Measurements from ENCODE around the gene CNTN4.

The CNTN4 gene

DNA sequence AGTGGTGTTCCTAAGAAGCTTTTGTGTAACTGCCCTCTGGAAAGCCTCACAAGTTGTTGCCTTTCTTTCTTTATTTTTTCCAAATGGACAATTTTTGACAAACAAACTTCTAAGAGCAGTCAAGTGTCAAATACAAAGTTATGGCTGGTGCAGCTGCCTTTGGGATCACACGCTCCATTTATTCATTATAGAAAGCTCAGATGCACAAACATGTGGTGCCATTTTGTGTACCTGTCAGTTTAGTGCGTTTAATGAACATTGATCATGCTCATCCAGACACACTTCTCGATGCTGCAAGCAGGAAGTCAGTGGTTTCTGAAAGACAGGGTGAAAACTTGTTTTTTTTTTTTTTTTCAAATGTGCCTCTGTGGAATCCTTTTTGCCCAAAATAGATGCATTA is 324.5 kb downstream of the CNTN4 start:
- DNase-seq: no peak

- no peak for DNase-seq
These were observed 342.9 kb downstream of the CNTN4 start for GRCh38 chr3:2441558-2441957.

DNA sequence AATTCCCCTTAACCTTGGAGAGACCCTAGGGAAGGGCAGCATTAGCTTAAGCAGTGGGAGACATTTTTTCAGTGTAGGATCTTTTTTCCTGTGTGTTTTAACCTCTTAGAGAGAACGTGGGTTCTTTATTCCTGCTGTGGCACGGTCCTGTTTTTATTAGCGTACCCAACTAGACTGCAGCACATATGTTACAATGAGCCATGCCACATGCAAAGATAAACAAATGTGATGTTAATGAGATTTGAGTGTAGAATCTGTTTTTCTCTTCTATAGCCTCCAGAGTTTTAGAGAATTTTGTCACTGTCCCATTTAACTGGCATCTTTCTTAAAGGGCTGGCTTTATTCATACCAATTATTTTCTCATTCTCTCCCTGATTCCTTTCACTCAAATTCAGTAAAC is 347.5 kb downstream of the CNTN4 start:
- no peak for DNase-seq

DNA sequence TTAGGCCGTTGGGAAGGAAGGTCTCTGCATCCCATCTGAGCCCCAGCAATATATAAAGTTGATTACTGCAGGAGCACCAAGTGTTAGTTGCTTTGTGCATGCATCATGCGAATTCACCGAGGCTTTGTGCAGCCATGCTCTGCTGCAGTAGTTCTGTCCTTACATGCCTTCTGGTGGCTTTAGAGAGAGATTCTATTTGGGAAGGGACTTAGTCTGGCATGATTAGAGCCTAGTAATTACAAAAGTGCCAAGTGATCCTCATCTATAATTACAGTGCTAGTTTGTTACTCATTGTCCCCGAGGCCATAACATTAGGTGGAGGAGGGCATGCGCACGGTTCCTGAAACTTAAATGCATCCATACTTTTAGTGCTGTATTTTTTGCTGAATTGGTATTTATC is 353.6 kb downstream of the CNTN4 start:
- DNase-seq: no peak

DNA sequence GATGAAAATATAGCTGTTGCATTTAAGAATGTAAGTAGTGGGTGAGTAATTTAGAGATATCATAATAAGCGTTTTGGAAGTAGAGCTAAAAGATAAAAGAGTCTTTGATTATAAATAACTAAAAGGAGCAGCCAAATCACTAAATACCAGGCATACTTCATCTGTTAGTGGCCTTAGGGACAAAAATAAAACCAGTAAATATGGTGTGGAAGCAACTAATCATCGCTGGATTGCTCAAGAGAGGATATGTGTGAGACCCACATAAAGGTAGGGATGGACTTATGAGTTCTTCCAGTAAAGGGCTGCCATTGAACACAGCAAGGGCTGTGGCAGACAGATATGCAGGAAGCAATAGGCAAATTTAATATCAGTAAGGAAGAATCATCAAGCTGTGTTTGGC is 356.2 kb downstream of the CNTN4 start:
- no peak for DNase-seq

- no peak for DNase-seq
These were observed 358.1 kb downstream of the CNTN4 start for GRCh38 chr3:2456788-2457187.

GRCh38 chr3:2458816-2459215 is 360.1 kb downstream of the CNTN4 start:
- DNase-seq: no peak

- DNase-seq: no peak
These were observed 367.2 kb downstream of the CNTN4 start for GRCh38 chr3:2465842-2466241.

DNA sequence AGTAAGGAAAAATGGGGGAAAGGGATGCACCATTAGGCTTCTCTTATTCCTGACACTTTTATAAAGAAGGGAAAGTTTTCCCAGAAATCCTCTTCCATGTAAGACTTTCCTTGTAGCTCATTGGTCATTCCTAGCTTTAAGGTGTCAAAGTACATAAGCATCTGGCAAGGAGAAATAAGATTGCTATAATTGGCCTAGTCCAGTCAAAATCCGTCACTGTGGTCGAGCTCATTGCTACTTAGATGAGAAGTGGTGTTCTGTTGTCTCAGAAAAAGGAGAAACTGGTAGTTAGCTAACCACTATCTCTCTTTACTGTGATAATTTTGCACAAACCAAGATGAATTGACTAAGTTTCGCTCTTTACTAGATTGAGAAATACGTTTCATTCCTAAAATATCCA is 370.1 kb downstream of the CNTN4 start:
- no peak for DNase-seq

- no peak for DNase-seq
These were observed 378.3 kb downstream of the CNTN4 start for GRCh38 chr3:2476996-2477395.

DNA sequence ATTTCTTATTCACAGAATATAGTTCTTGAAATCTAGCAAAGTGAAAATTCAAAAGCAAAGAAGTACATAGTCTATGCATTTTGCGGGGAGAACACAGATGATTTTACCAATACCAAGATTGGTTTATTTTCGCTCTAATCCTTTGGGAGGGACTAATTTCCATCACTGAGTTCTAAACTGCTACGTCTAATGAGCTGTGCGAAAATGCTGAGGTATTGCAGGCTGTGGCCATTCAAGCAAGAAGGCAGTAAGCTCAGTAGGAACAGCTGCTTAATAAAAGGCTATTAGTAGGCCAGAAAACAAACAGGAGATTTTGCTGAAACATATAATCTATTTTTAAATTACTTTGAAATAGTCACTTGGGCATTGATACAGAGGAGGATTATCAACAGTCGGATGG is 379.0 kb downstream of the CNTN4 start:
- DNase-seq: no peak

- no peak for DNase-seq
These were observed 385.7 kb downstream of the CNTN4 start for GRCh38 chr3:2484162-2485026.

DNA sequence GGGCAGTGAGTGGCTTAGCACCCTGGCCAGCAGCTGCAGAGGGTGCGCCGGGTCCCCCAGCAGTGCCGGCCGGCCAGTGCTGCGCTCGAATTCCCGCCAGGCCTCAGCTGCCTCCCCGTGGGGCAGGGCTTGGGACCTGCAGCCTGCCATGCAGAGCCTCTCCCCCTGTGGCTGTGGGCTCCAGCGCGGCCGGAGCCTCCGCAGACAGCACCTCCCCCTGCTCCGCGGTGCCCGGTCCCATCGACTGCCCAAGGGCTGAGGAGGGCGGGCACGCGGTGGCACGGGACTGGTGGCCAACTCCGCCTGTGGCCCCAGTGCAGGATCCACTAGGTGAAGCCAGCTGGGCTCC is 386.3 kb downstream of the CNTN4 start:
- peak; percentile 6 for DNase-seq

DNA sequence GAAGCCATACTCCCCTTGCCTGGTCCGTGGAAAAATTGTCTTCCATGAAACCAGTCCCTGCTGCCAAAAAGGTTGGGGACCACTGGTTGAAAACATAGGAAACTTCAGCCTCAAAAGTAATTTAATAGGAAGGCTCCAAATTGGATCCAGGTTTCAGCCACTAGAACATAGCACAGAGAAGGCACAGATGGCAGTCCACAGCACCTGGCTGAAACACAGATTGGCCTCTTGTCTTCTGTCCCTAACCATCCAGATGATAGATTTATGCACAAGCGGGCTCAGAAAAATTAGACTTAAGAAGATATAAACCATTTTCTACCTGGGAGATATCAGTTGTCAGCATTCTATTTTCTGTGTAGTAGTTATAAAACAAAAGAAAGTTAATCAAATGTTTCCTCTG is 397.1 kb downstream of the CNTN4 start:
- no peak for DNase-seq

GRCh38 chr3:2504912-2505311 is 406.2 kb downstream of the CNTN4 start:
- no peak for DNase-seq

GRCh38 chr3:2506776-2507175 is 408.1 kb downstream of the CNTN4 start:
- DNase-seq: no peak

DNA sequence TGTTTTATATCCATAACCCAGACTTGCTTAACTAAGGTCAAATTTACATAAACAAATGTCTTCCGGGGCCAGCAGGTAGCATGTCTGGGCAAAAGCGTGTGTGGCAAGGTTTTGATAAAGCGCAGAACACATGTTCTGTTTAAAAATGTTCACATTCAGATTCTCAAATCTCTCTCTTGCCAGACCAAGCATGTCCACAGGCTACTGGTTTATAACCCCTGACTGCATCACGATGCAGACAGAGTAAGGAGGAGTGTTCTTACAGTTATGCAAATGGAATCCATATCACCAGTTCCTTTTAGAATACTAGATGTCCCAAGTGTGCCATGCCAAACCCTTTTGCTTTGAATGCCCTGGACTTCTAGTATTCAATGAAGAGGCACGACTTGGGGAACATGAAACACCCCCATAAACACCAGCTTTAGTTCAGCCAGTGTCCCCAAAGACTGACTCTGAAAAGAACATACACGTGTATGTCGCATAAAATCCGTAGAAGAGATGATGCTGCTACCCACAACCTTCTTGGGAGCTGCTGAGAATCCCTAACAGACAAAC is 412.0 kb downstream of the CNTN4 start:
- no peak for DNase-seq

- no peak for DNase-seq
These were observed 412.7 kb downstream of the CNTN4 start for GRCh38 chr3:2511356-2511755.

DNA sequence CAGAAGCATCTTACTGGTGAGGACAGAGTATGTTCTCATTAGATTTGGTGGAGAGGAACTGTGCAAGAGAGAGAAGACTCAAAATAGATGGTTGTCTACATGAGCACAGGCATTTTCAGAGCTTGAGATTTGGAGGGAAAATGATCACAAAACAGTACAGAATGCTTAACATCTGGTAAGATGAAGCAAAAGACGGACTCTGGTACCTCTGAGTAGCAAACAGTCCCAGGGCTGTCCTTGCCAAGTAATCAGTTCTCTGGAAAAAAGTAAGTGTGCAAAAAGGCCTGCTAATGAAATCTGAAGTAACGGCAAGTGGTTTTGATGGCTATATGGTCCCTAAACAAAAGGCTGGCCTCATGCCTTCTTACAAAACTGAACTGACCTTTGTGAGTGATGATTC is 414.2 kb downstream of the CNTN4 start:
- no peak for DNase-seq

DNA sequence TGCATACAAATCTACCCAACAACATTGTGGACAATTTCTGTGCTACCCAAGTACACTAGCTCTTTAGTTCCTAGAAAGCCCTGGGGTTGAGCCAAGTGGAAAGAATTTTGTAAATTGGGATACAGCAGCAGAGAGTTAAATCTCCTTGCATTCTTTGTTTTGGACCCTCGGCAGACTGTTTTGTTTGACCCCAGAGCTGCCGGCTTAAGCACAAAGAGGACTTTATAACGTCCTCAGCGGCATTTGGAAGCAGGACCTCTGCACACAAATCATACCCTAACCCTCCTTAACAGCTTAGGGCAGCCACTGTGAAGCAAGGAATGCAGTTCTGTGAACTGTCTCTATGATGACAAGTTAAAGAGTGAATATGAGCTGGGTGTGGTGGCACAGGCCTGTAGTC is 415.3 kb downstream of the CNTN4 start:
- no peak for DNase-seq

DNA sequence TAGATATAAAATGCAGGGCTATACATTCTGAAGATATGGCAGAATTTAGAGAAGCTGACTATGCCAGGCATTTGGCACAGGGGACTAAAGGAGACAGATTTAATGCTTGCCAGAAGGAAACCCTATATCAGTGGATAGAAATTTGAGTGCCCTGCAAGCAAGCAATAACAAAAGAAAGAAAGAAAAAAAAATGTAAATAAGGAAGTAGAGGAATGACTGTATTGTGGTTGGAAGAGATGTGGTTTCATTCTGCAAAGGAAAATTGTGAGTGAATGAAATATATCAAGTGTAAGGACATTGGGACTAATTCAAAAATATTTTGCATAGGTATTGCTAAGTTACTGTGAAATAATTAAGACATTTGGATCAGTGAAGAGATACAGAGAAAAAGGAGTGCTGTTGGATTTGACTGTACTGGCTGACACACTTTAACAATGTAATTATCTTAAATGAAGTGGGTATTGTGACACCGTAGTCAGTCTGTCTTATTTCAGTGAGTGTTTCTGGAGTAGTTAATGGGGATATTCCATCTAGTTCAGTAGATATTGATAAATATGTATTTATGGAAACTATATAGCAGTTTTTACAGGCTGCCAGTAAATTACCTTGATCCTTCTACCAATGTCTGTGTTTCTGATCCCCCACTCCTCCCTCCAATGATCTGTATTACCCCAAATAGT is 418.2 kb downstream of the CNTN4 start:
- no peak for DNase-seq

DNA sequence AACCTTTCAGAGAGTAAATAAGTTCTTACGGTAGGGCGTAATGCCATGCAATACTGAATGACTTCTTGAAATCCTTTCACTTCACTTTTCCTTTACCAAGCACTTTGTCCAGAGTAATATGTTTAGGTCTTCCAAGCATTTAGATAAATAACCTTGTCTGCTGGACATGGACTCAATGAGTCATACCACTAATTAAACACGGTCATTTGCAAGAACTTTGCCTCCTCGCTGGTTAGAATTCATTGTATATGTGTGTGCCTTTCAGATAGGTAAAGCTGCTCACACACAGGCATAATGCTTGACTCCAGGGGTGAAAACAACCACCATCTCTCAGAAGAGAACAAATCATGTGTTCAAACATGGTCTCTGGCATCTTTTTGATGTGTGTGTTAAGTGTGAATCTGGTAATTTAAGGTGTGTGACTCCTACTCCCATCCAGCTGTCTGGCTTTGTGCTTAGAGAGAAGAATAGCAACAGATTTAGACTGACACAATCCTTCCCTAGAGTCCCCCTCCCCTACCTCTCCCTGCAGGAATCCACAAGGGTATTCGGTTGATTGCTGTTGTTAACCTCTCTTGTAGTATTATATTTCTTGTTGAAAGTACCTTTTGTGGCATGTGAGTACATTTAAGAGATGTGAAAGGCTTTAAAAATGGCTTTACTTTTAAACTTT is 419.0 kb downstream of the CNTN4 start:
- no peak for DNase-seq

DNA sequence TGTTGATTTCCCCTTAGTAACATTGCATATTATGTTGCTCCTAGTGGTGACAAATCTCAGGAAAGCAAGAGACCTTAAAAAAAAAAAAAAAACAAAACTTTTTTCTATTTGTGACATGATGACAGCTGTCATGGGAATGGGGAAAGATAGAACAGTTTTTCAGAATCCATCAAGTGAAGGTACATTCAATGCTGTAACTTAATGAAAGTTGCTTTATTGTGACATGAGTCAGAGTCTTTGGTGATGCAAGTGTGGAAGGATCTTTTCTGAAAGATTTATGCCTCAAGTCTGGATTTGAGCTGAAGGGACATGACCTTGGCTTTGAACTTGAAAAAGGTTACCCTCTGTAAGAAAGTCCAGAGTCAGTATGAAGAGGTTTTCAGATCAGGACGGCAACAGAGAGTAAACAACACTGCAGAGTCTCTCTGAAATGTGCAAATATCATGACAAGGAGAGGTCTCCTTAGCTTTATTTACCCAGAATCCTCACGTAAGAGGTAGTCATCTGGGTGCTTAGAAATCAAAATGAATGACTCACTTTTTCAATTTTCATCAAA is 424.7 kb downstream of the CNTN4 start:
- DNase-seq: no peak
